HEK293 (cell line): ENCODE results near the gene PMS1.

Experiments
- CTCF ChIA-PET: fragments of 350-600 bp; formaldehyde crosslinking; extraction: SDS; loops from one replicate; lab custom pipeline; 2021; ENCODE audit warnings: antibody characterized with exemption; lab: Yijun Ruan, JAX
- POLR2A ChIA-PET: fragments of 300-600 bp; formaldehyde crosslinking; extraction: SDS; loops from one replicate; lab custom pipeline; 2020; ENCODE audit warnings: antibody characterized with exemption, inconsistent platforms; lab: Yijun Ruan, JAX
- H3K27ac ChIP-seq: fragments of 200-500 bp; sonication (Bioruptor generic); 2 replicates; pipeline ENCODE4 v1.5.1; 2014; ENCODE audit warnings: low read depth, low read length, control low read depth, inconsistent platforms; ENCODE audit errors: extremely low read depth
- H3K36me3 ChIP-seq, 2 experiments: fragments of 200-500 bp in 1 of 2; sonication (Bioruptor generic) in 1 of 2; 1 replicate in 1 of 2; 2 replicates in 1 of 2; pipeline ENCODE4 v1.5.1; 2014 to 2017; ENCODE audit warnings: inconsistent platforms in 2 of 2, low read length in 2 of 2; ENCODE audit not compliant: control insufficient read depth in 2 of 2, insufficient read depth in 1 of 2
- H3K4me1 ChIP-seq: fragments of 200-500 bp; sonication (Bioruptor generic); 2 replicates; pipeline ENCODE4 v1.5.1; 2014; ENCODE audit warnings: mild to moderate bottlenecking, low read length, inconsistent platforms; ENCODE audit not compliant: control insufficient read depth, insufficient read depth
- H3K4me3 ChIP-seq: 2 replicates; pipeline ENCODE4 v1.5.1; 2011; ENCODE audit warnings: low read depth, mild to moderate bottlenecking, control low read depth, low read length, moderate library complexity
- H3K9me3 ChIP-seq: fragments of 200-500 bp; sonication (Bioruptor generic); 2 replicates; pipeline ENCODE4 v1.5.1; 2014; ENCODE audit warnings: low read depth, low read length, inconsistent platforms; ENCODE audit not compliant: control insufficient read depth, insufficient read depth
- AEBP2 ChIP-seq: fragments of 450-650 bp; formaldehyde crosslinking; IDR thresholded peaks from 2 replicates; pipeline ENCODE4 v1.5.1; 2016; ENCODE audit warnings: missing biosample characterization, missing genetic modification characterization, borderline replicate concordance
- ELK4 ChIP-seq: IDR thresholded peaks from 2 replicates; pipeline ENCODE4 v1.6.1; 2011; ENCODE audit warnings: mild to moderate bottlenecking, low read depth, low read length, borderline replicate concordance
- GLI2 ChIP-seq: fragments of 450-650 bp; formaldehyde crosslinking; IDR thresholded peaks from 2 replicates; pipeline ENCODE4; 2017; ENCODE audit warnings: missing biosample characterization, missing genetic modification characterization, low read depth, borderline replicate concordance
- GLIS2 ChIP-seq: fragments of 450-650 bp; formaldehyde crosslinking; IDR thresholded peaks from 2 replicates; pipeline ENCODE4 v1.5.1; 2016; ENCODE audit warnings: missing biosample characterization, missing genetic modification characterization
- IKZF3 ChIP-seq: fragments of 450-650 bp; IDR thresholded peaks from 2 replicates; pipeline ENCODE4 v1.5.0; 2018; ENCODE audit warnings: missing biosample characterization, mild to moderate bottlenecking, missing genetic modification characterization, moderate library complexity
- KLF10 ChIP-seq: fragments of 450-650 bp; IDR thresholded peaks from 2 replicates; pipeline ENCODE4 v1.5.1; 2018; ENCODE audit warnings: missing biosample characterization, mild to moderate bottlenecking, missing genetic modification characterization
- PRDM2 ChIP-seq: fragments of 450-650 bp; formaldehyde crosslinking; IDR thresholded peaks from 2 replicates; pipeline ENCODE4 v1.5.1; 2016; ENCODE audit warnings: missing biosample characterization, missing genetic modification characterization, borderline replicate concordance
- RBAK ChIP-seq: fragments of 450-650 bp; formaldehyde crosslinking; IDR thresholded peaks from 2 replicates; pipeline ENCODE4 v1.5.1; 2016; ENCODE audit warnings: missing biosample characterization, missing genetic modification characterization
- ZBTB44 ChIP-seq: fragments of 450-650 bp; IDR thresholded peaks from 2 replicates; pipeline ENCODE4 v1.5.1; 2018; ENCODE audit warnings: missing biosample characterization, mild to moderate bottlenecking, missing genetic modification characterization
- ZNF184 ChIP-seq: fragments of 450-650 bp; IDR thresholded peaks from 2 replicates; pipeline ENCODE4 v1.5.1; 2018; ENCODE audit warnings: missing biosample characterization, mild to moderate bottlenecking, missing genetic modification characterization
- ZNF223 ChIP-seq: fragments of 450-650 bp; formaldehyde crosslinking; IDR thresholded peaks from 2 replicates; pipeline ENCODE4 v1.5.1; 2016; ENCODE audit warnings: missing biosample characterization, missing genetic modification characterization
- ZNF398 ChIP-seq: fragments of 450-650 bp; formaldehyde crosslinking; IDR thresholded peaks from 2 replicates; pipeline ENCODE4 v1.5.1; 2017; ENCODE audit warnings: missing biosample characterization, missing genetic modification characterization
- ZNF571 ChIP-seq: fragments of 450-650 bp; formaldehyde crosslinking; IDR thresholded peaks from 2 replicates; pipeline ENCODE4 v1.5.0; 2017; ENCODE audit warnings: missing biosample characterization, missing genetic modification characterization
- ZNF621 ChIP-seq: fragments of 450-650 bp; formaldehyde crosslinking; IDR thresholded peaks from 2 replicates; pipeline ENCODE4 v1.5.1; 2017; ENCODE audit warnings: missing biosample characterization, missing genetic modification characterization
- ZSCAN16 ChIP-seq: fragments of 450-650 bp; formaldehyde crosslinking; IDR thresholded peaks from 2 replicates; pipeline ENCODE4 v1.5.1; 2016; ENCODE audit warnings: missing biosample characterization, missing genetic modification characterization
- TF ChIP-seq, protein P1 (sequence below): fragments of 450-650 bp; formaldehyde crosslinking; IDR thresholded peaks from 2 replicates; pipeline ENCODE4 v1.5.1; 2016; ENCODE audit warnings: missing biosample characterization, missing genetic modification characterization

PMS1 gene

GRCh38 chr2:189862751-189863150 lies 78.5 kb downstream of the PMS1 start:
- no peaks in the 10 kb centered on the region for H3K9me3 ChIP-seq
- H3K4me3 ChIP-seq, result no peak overlapping the region
- CTCF ChIA-PET, result no interaction called here
- peaks cover 9 to 24% of the 10 kb centered on the region in 2 experiments; a peak in 2 of 3 replicates for H3K36me3 ChIP-seq
- no peak for TF ChIP-seq GLI2 (tag by site-specific recombination)
- TF ChIP-seq ZNF223 (tag by site-specific recombination), result no peak
- no peak for TF ChIP-seq ZNF398 (tag by site-specific recombination)
- TF ChIP-seq, protein P1, sequence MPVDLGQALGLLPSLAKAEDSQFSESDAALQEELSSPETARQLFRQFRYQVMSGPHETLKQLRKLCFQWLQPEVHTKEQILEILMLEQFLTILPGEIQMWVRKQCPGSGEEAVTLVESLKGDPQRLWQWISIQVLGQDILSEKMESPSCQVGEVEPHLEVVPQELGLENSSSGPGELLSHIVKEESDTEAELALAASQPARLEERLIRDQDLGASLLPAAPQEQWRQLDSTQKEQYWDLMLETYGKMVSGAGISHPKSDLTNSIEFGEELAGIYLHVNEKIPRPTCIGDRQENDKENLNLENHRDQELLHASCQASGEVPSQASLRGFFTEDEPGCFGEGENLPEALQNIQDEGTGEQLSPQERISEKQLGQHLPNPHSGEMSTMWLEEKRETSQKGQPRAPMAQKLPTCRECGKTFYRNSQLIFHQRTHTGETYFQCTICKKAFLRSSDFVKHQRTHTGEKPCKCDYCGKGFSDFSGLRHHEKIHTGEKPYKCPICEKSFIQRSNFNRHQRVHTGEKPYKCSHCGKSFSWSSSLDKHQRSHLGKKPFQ (tag by site-specific recombination), result no peak
- TF ChIP-seq PRDM2 (tag by site-specific recombination), result no peak
- no peak for TF ChIP-seq ZNF184 (tag by site-specific recombination)
- TF ChIP-seq ZNF571 (tag by site-specific recombination), result no peak
- TF ChIP-seq ZBTB44 (tag by site-specific recombination), result no peak
- TF ChIP-seq GLIS2 (tag by site-specific recombination), result no peak
- TF ChIP-seq ELK4, result no peak
- TF ChIP-seq, all 188 proteins: peak for 0
- H3K27ac ChIP-seq, result no peak overlapping the region
- POLR2A ChIA-PET, result no interaction called here
- H3K4me1 ChIP-seq, result no peaks in the 10 kb centered on the region

GRCh38 chr2:189865826-189866225 lies 81.6 kb downstream of the PMS1 start:
- TF ChIP-seq AEBP2 (tag by site-specific recombination), result no peak
- no peak for TF ChIP-seq RBAK
- TF ChIP-seq ZSCAN16 (tag by site-specific recombination), result no peak
- TF ChIP-seq ZNF621 (tag by site-specific recombination), result no peak
- no peak for TF ChIP-seq IKZF3 (tag by site-specific recombination)
- TF ChIP-seq KLF10 (tag by site-specific recombination), result no peak
- H3K4me3 ChIP-seq, result no peak overlapping the region
- H3K36me3 ChIP-seq, result peaks cover 13 to 24% of the 10 kb centered on the region in 2 experiments; a peak in 2 of 3 replicates
- H3K9me3 ChIP-seq, result no peaks in the 10 kb centered on the region
- CTCF ChIA-PET, result interaction anchor here (0.6 kb wide), 1 partner anchor 103 kb away, joined by 3 read pairs; the partner anchor contains the start of gene OSGEPL1
- POLR2A ChIA-PET, result no interaction called here
- no peak overlapping the region for H3K27ac ChIP-seq
- H3K4me1 ChIP-seq, result no peaks in the 10 kb centered on the region
